ENCODE results near the gene NTNG2. TPM values are rescaled to one million over a fixed set of nuclear protein-coding genes. Genes with fewer than 3 reads are reported as not detected.
A peak's percentile ranks its signal among the peaks of the same experiment; 100 is the strongest.

NTNG2 gene
- total RNA-seq, 1 donor from 2014 or later = under 0.01 TPM

GRCh38 chr9:132163876-132164603 is 2.2 kb downstream of the NTNG2 start:
- DNase-seq (ENCODE audit: low read depth) (no peak), FAIRE-seq (no peak)
- Histone ChIP-seq H3K27me3 (ENCODE audit: control insufficient read depth, insufficient read depth, low read length) (peaks cover 51% of the 10 kb centered on the region), H3K4me3 (ENCODE audit: low read depth, low read length) (no peak overlapping the region), H3K36me3 (ENCODE audit: control insufficient read depth, insufficient read depth, low read length) (no peaks in the 10 kb centered on the region)
- no peak for TF ChIP-seq CTCF (IDR thresholded peaks at IDR 0.05; ENCODE audit: insufficient read depth, low read length, severe bottlenecking)

- no peak overlapping the region for H3K4me3 ChIP-seq (ENCODE audit: low read depth, low read length)
- FAIRE-seq = no peak
- H3K27me3 ChIP-seq (ENCODE audit: control insufficient read depth, insufficient read depth, low read length) = peaks cover 45% of the 10 kb centered on the region
- DNase-seq (ENCODE audit: low read depth) = peak; percentile 14
- H3K36me3 ChIP-seq (ENCODE audit: control insufficient read depth, insufficient read depth, low read length) = no peaks in the 10 kb centered on the region
- TF ChIP-seq CTCF (IDR thresholded peaks at IDR 0.05; ENCODE audit: insufficient read depth, low read length, severe bottlenecking) = no peak
These were observed 2.9 kb downstream of the NTNG2 start for GRCh38 chr9:132164604-132165362.

DNA sequence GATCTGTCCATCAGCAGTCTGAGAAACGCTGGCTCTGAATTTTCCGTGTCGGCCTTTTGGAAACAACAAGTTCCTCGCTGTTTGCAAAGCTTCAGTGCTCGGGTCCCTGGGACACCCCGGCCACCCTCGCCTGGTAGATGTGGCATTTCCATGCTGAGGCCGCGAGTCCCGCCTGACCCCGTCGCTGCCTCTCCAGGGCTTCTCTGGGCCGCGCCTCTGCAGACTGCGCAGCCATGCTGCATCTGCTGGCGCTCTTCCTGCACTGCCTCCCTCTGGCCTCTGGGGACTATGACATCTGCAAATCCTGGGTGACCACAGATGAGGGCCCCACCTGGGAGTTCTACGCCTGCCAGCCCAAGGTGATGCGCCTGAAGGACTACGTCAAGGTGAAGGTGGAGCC is 4.7 kb downstream of the NTNG2 start:
- Histone ChIP-seq H3K36me3 (ENCODE audit: control insufficient read depth, insufficient read depth, low read length) (no peaks in the 10 kb centered on the region), H3K27me3 (ENCODE audit: control insufficient read depth, insufficient read depth, low read length) (peaks cover 41% of the 10 kb centered on the region)
- no peak for FAIRE-seq

DNA sequence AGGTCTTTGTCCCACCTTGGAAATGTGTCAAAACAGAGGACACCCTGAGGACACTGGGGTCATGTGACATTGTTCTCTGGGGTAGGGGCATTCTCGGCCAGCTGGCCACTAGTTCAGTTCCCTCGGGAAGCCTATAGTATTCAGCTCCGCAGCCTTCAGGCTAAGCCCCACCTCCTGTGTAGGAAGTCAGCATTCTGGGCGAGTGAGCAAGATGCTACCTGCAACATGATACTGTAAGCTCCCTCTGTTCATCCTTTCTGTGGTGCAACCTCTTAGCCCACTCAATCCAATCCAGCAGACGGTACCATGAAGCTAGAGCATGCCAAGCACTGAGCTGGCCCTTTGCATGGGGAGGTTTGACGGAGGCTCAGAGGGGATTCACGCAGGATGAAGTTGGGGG is 5.3 kb downstream of the NTNG2 start:
- Histone ChIP-seq H3K27me3 (ENCODE audit: control insufficient read depth, insufficient read depth, low read length) (peaks cover 40% of the 10 kb centered on the region), H3K36me3 (ENCODE audit: control insufficient read depth, insufficient read depth, low read length) (no peaks in the 10 kb centered on the region), H3K4me3 (ENCODE audit: low read depth, low read length) (no peak overlapping the region)
- FAIRE-seq (peak; percentile 36), DNase-seq (ENCODE audit: low read depth) (no peak)
- no peak for TF ChIP-seq CTCF (IDR thresholded peaks at IDR 0.05; ENCODE audit: insufficient read depth, low read length, severe bottlenecking)

More for the DNA sequence above, 4.7 kb downstream of the NTNG2 start:
- H3K4me3 ChIP-seq (ENCODE audit: low read depth, low read length) = no peak overlapping the region
- no peak for DNase-seq (ENCODE audit: low read depth)
- peak; percentile 58 for TF ChIP-seq CTCF (IDR thresholded peaks at IDR 0.05; ENCODE audit: insufficient read depth, low read length, severe bottlenecking)

- no peaks in the 10 kb centered on the region for H3K36me3 ChIP-seq (ENCODE audit: control insufficient read depth, insufficient read depth, low read length)
- TF ChIP-seq CTCF (IDR thresholded peaks at IDR 0.05; ENCODE audit: insufficient read depth, low read length, severe bottlenecking) = no peak
- FAIRE-seq (no peak), DNase-seq (ENCODE audit: low read depth) (no peak)
- no peak overlapping the region for H3K4me3 ChIP-seq (ENCODE audit: low read depth, low read length)
- H3K27me3 ChIP-seq (ENCODE audit: control insufficient read depth, insufficient read depth, low read length) = peaks cover 31% of the 10 kb centered on the region
These were observed 6.5 kb downstream of the NTNG2 start for GRCh38 chr9:132168347-132168746.
